Fibroblast of the aortic adventitia (primary cell): ENCODE results near the gene CALY. TPM values are rescaled to one million over a fixed set of nuclear protein-coding genes. Genes with fewer than 3 reads are reported as not detected.

Source experiments
- DNase-seq: peaks from one replicate; pipeline ENCODE4 v3.0.0-alpha.2; 2010; ENCODE audit warnings: low read depth
- H3K4me3 ChIP-seq: 2 replicates; pipeline ENCODE4 v1.5.1; 2011; ENCODE audit warnings: low read depth, mild to moderate bottlenecking, control low read depth, low read length, moderate library complexity
- total RNA-seq: library from RNA; depleted of rRNA; stranded (reverse); fragments of >200 nt; gene quantifications from 2 replicates; pipeline ENCODE4 v1.2.3, GENCODE V29; 2012; ENCODE audit warnings: low replicate concordance
- TF ChIP-seq, protein P1 (sequence below): IDR thresholded peaks from 2 replicates; pipeline ENCODE4 v1.5.1; 2011; ENCODE audit warnings: mild to moderate bottlenecking, low read length, control low read depth, inconsistent platforms; ENCODE audit not compliant: insufficient read depth

Gene CALY
- total RNA-seq, 1 donor: not detected

DNA sequence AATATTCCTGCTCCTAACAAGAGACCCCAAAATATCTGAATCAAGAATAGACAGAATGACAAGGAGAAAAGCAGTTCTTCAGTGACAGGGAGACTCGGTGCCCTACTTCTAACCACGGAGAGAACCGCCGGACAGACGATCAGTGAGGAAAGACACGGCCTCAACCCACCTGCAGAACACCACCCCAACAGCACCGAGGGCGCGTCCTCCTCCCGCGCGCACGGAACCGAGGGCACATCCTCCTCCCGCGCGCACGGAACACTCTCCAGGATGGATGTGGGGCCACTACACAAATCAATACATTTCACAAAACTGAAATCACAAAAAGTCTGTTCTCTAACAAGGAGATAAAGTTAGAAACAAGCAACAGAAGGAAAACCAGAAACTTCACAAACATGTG, 50.3 kb downstream of the CALY start:
- TF ChIP-seq, protein P1, sequence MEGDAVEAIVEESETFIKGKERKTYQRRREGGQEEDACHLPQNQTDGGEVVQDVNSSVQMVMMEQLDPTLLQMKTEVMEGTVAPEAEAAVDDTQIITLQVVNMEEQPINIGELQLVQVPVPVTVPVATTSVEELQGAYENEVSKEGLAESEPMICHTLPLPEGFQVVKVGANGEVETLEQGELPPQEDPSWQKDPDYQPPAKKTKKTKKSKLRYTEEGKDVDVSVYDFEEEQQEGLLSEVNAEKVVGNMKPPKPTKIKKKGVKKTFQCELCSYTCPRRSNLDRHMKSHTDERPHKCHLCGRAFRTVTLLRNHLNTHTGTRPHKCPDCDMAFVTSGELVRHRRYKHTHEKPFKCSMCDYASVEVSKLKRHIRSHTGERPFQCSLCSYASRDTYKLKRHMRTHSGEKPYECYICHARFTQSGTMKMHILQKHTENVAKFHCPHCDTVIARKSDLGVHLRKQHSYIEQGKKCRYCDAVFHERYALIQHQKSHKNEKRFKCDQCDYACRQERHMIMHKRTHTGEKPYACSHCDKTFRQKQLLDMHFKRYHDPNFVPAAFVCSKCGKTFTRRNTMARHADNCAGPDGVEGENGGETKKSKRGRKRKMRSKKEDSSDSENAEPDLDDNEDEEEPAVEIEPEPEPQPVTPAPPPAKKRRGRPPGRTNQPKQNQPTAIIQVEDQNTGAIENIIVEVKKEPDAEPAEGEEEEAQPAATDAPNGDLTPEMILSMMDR: no peak
- no peak for DNase-seq
- H3K4me3 ChIP-seq: no peak overlapping the region

GRCh38 chr10:133285217-133285616, 51.5 kb downstream of the CALY start:
- no peak for DNase-seq
- TF ChIP-seq, protein P1: no peak
- H3K4me3 ChIP-seq: no peak overlapping the region

GRCh38 chr10:133283931-133284330, 52.8 kb downstream of the CALY start:
- DNase-seq: no peak
- TF ChIP-seq, protein P1: no peak
- no peak overlapping the region for H3K4me3 ChIP-seq

GRCh38 chr10:133282846-133283390, 53.8 kb downstream of the CALY start:
- no peak for DNase-seq
- TF ChIP-seq, protein P1: no peak
- H3K4me3 ChIP-seq: no peak overlapping the region

DNA sequence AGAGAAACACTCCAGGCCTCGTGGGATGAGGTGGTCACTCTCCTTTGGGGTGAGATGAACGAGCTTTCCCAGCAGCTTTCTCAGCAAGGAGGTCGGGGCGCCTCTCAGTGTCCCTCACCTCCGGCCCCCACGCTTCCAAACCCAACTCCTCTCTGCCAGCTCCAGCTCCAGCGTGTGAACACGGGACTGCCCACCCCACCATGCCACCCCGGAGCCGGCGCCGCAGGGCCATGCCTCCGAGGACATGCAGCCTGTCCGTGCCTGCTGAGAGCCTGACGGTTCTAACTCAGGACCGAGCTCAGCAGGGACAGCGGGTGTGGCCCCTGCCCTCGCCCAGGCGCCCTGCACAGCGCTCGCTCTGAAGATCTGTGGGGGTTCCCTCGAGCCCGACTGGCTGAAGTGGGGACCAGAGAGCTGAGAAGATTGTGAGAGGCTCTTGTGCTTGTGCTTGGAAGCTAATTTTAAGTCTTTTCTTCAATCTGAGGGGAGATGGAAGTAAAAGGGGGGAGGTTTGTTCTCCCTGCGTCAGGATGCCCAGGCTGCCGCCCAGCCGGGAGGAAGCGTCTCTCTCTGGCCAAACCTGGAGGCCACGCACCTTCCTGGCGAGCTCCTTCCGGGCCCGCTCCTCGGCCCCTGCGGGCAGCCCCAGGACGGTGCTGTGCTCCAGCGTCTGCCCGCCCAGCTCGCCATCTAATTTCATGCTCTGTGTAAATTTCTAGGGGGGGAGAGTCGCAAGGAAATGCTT, 54.9 kb downstream of the CALY start:
- DNase-seq: no peak
- TF ChIP-seq, protein P1: no peak
- H3K4me3 ChIP-seq: no peak overlapping the region

GRCh38 chr10:133281084-133281483, 55.6 kb downstream of the CALY start:
- no peak for DNase-seq
- TF ChIP-seq, protein P1: no peak
- no peak overlapping the region for H3K4me3 ChIP-seq
